GM12878 (cell line): Measurements from ENCODE around the gene VWA3A.

Source experiments
- CBX5 ChIP-seq: sonication (generic); IDR thresholded peaks from 2 replicates; pipeline ENCODE4 v1.6.1; 2016; ENCODE audit warnings: low read depth, moderate library complexity, mild to moderate bottlenecking, inconsistent platforms
- CTCF ChIP-seq, 3 experiments: IDR thresholded peaks in 2 of 3; conservative IDR thresholded peaks in 1 of 3; 2 replicates each; pipeline ENCODE4 v1.5.1; 2011; ENCODE audit warnings: low read depth in 3 of 3, low read length in 3 of 3, mild to moderate bottlenecking in 3 of 3, control low read depth in 2 of 3, moderate library complexity in 2 of 3, inconsistent platforms in 1 of 3, mixed read lengths in 1 of 3; ENCODE audit not compliant: control insufficient read depth in 2 of 3, insufficient read depth in 1 of 3; ENCODE audit errors: extremely low read depth in 1 of 3
- ELK1 ChIP-seq: IDR thresholded peaks from 2 replicates; pipeline ENCODE4 v1.6.1; 2012; ENCODE audit warnings: low read depth, low read length, improper control_type of control experiment
- IRF3 ChIP-seq: fragments of 450-650 bp; IDR thresholded peaks from 2 replicates; pipeline ENCODE4 v1.6.1; 2014; ENCODE audit warnings: mild to moderate bottlenecking
- JUNB ChIP-seq: IDR thresholded peaks from 2 replicates; pipeline ENCODE4 v1.6.1; 2016; ENCODE audit warnings: antibody characterized with exemption, mild to moderate bottlenecking
- POLR2A ChIP-seq: IDR thresholded peaks from 2 replicates; pipeline ENCODE4 v1.6.1; 2011; ENCODE audit warnings: low read depth, mild to moderate bottlenecking, low read length
- SIN3A ChIP-seq: IDR thresholded peaks from 2 replicates; pipeline ENCODE4 v1.6.1; 2012; ENCODE audit warnings: low read depth, low read length, improper control_type of control experiment
- SREBF1 ChIP-seq: IDR thresholded peaks from 2 replicates; pipeline ENCODE4 v1.6.1; 2012; ENCODE audit warnings: mild to moderate bottlenecking, low read length
- SRF ChIP-seq, 2 experiments: IDR thresholded peaks; 2 replicates each; pipeline ENCODE4 v1.6.1; 2011; ENCODE audit warnings: low read depth in 2 of 2, low read length in 2 of 2, mild to moderate bottlenecking in 1 of 2, moderate library complexity in 1 of 2
- TCF7 ChIP-seq: IDR thresholded peaks from 2 replicates; pipeline ENCODE4 v1.6.1; 2014; ENCODE audit warnings: antibody characterized with exemption, borderline replicate concordance
- YY1 ChIP-seq: IDR thresholded peaks from 2 replicates; pipeline ENCODE4 v1.6.1; 2011; ENCODE audit warnings: low read depth, mild to moderate bottlenecking, low read length
- ZBTB40 ChIP-seq: fragments of 450-650 bp; IDR thresholded peaks from 2 replicates; pipeline ENCODE4 v1.6.1; 2016; ENCODE audit warnings: mild to moderate bottlenecking, moderate library complexity, borderline replicate concordance

- no peak for TF ChIP-seq YY1
- no peak for TF ChIP-seq CTCF (IDR thresholded peaks at IDR 0.05 in 2 of 3, conservative IDR thresholded peaks at IDR 0.05 in 1 of 3; ENCODE audit: control insufficient read depth in 2 of 3, extremely low read depth in 1 of 3, insufficient read depth in 1 of 3, low read depth in 3 of 3, low read length in 3 of 3)
- no peak for TF ChIP-seq SIN3A
- no peak for TF ChIP-seq ELK1
- no peak for TF ChIP-seq CBX5
- no peak for TF ChIP-seq JUNB
- TF ChIP-seq POLR2A: no peak
- TF ChIP-seq SRF (IDR thresholded peaks at IDR 0.05; ENCODE audit: low read depth in 2 of 2, low read length in 2 of 2): no peak
- TF ChIP-seq IRF3: no peak
- TF ChIP-seq TCF7: no peak
- TF ChIP-seq ZBTB40: no peak
- no peak for TF ChIP-seq SREBF1
These were observed at the start of gene VWA3A for GRCh38 chr16:22092143-22092933.
